Endothelial cell of umbilical vein (primary cell): ENCODE data around the gene NARS2.

ENCODE experiments used
- EZH2 ChIP-seq: IDR thresholded peaks from 2 replicates; pipeline ENCODE4 v1.6.1; 2012; ENCODE audit warnings: borderline replicate concordance, low read depth, mild to moderate bottlenecking, moderate library complexity, low read length, inconsistent platforms; ENCODE audit not compliant: severe bottlenecking
- GATA2 ChIP-seq: IDR thresholded peaks from 2 replicates; pipeline ENCODE4 v1.7.0; 2011; ENCODE audit warnings: low read depth, mild to moderate bottlenecking, moderate library complexity, mixed read lengths, low read length; ENCODE audit not compliant: insufficient read length, insufficient read depth
- JUN ChIP-seq: IDR thresholded peaks from 2 replicates; pipeline ENCODE4 v1.6.1; 2011; ENCODE audit warnings: borderline replicate concordance, low read depth; ENCODE audit not compliant: insufficient read length, insufficient read depth
- MYC ChIP-seq: IDR thresholded peaks from one replicate; pipeline ENCODE4 v1.6.1; 2011; ENCODE audit warnings: mild to moderate bottlenecking, low read depth, low read length
- POLR2A ChIP-seq: IDR thresholded peaks from 2 replicates; pipeline ENCODE4 v1.6.1; 2012; ENCODE audit warnings: low read depth, mild to moderate bottlenecking, control low read depth, low read length
- POLR2AphosphoS5 ChIP-seq: IDR thresholded peaks from 2 replicates; pipeline ENCODE4 v1.6.1; 2012; ENCODE audit warnings: low read depth, mild to moderate bottlenecking, control low read depth, low read length, moderate library complexity; ENCODE audit not compliant: insufficient read depth
- TF ChIP-seq, protein P1 (sequence below), 2 donors: IDR thresholded peaks; 1 replicate in 1 of 2; 2 replicates in 1 of 2; pipeline ENCODE4 v1.5.1; 2011; ENCODE audit warnings: low read length in 2 of 2, mild to moderate bottlenecking in 2 of 2, moderate library complexity in 2 of 2, control low read depth in 1 of 2, inconsistent platforms in 1 of 2, low read depth in 1 of 2; ENCODE audit not compliant: insufficient read depth in 1 of 2; ENCODE audit errors: extremely low read depth in 1 of 2
- TF ChIP-seq, protein P2 (sequence below): IDR thresholded peaks from 2 replicates; pipeline ENCODE4 v1.6.1; 2011; ENCODE audit not compliant: insufficient read depth, insufficient read length

DNA sequence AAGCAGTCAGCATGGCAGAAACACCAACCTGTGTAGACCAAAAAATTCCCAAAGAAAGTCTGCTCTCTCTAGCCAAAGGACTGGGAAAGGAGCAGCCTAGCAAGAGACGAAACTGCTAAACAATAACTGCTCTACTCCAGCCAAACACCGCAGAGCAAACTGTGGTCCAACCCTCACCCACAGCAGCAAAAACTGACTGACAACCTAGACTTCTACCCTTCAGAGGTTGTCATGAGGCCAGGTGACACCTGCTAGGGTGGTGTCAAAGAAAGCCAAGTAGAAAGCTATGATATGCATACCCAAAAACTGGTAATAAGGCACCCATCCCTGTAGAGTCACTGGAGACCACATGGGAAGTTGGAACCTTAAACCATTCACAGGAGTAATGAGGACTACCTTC lies 168.9 kb downstream of the NARS2 start:
- TF ChIP-seq POLR2AphosphoS5 (no peak), EZH2 (no peak), GATA2 (no peak), POLR2A (no peak), MYC (no peak), JUN (no peak)
- TF ChIP-seq, protein P1, sequence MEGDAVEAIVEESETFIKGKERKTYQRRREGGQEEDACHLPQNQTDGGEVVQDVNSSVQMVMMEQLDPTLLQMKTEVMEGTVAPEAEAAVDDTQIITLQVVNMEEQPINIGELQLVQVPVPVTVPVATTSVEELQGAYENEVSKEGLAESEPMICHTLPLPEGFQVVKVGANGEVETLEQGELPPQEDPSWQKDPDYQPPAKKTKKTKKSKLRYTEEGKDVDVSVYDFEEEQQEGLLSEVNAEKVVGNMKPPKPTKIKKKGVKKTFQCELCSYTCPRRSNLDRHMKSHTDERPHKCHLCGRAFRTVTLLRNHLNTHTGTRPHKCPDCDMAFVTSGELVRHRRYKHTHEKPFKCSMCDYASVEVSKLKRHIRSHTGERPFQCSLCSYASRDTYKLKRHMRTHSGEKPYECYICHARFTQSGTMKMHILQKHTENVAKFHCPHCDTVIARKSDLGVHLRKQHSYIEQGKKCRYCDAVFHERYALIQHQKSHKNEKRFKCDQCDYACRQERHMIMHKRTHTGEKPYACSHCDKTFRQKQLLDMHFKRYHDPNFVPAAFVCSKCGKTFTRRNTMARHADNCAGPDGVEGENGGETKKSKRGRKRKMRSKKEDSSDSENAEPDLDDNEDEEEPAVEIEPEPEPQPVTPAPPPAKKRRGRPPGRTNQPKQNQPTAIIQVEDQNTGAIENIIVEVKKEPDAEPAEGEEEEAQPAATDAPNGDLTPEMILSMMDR (IDR thresholded peaks at IDR 0.05; ENCODE audit: extremely low read depth in 1 of 2, insufficient read depth in 1 of 2, low read depth in 1 of 2, low read length in 2 of 2), result no peak
- TF ChIP-seq, protein P2, sequence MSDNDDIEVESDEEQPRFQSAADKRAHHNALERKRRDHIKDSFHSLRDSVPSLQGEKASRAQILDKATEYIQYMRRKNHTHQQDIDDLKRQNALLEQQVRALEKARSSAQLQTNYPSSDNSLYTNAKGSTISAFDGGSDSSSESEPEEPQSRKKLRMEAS, result no peak
